Stimulated activated CD8-positive, alpha-beta memory T cell treated with anti-CD3 and anti-CD28 coated beads, Interleukin-12 subunit alpha, Interleukin-12 subunit beta, amount 100 ng/mL, for 1 hour (primary cell): ENCODE results near the gene MAML1.
A peak's percentile ranks its signal among the peaks of the same experiment; 100 is the strongest.

Experiments
- DNase-seq: peaks from one replicate; pipeline ENCODE4 v3.0.0-alpha.2; 2020; ENCODE audit warnings: low read depth

Gene MAML1

DNA sequence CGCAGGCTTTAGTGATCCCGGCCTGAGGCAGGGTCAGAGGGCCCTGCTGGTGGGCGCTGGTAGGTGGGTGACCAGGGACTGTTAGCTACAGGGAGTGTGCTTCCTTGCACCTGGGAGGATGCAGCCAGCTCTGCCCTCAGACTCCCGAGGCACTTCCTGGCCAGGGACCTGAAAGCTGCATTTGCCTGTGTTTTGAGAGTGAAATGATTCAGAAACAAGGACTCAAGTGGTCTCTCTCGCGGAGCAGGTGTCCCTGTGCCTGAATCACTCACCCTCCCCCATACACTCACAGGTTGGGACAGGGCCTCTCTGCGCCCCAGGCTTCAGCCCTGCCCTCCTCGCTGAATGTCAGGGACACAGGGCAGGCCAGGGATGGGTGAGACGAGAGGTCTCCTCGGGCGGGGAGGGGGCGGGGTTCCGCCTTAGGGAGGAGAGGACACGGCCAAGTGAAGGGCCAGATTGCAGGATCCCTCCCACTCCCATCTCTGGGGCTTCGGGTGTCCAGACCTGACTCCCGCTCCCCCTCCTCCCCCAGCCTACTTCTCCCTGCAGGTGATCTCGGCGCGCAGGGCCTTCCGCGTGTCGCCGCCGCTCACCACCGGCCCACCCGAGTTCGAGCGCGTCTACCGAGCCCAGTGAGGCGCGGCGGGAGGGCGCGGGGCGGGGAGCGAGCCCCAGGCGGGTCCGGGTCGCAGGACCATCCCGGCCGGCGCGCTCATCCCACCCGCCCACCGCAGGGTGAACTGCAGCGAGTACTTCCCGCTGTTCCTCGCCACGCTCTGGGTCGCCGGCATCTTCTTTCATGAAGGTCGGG, 62.6 kb downstream of the MAML1 start:
- no peak for DNase-seq

DNA sequence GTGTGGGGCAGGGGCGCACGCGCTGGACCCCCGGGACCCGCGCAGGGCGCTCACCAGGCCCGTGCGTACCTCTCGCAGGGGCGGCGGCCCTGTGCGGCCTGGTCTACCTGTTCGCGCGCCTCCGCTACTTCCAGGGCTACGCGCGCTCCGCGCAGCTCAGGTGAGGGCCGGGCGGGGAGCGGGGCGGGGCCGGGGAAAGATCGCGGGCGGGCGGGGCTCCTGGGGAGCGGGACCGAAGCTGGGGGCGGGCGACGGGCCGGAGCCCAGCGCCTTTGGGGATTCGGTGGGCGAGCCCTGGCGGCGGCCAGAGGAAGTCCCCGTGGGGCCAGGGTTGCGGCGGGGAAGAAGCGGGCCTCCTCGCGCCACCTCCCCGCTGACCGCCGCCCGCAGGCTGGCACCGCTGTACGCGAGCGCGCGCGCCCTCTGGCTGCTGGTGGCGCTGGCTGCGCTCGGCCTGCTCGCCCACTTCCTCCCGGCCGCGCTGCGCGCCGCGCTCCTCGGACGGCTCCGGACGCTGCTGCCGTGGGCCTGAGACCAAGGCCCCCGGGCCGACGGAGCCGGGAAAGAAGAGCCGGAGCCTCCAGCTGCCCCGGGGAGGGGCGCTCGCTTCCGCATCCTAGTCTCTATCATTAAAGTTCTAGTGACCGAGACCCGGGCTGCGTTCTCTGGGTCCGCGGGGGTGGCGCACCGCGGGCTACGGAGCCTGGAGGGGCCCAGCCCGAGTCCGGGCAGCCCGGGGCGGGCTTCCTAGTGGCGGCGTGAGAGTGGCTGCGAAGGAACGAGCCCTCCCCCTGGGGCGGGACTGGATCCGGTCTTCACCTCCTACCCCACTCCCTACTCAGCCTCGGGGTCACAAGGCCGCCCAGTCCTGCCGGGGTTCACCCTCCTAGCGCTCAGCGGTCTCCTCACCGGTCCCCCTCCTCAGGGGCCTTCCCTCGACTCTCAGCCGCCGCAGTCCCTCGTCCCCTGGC, 63.5 kb downstream of the MAML1 start:
- peak; percentile 46 for DNase-seq

DNA sequence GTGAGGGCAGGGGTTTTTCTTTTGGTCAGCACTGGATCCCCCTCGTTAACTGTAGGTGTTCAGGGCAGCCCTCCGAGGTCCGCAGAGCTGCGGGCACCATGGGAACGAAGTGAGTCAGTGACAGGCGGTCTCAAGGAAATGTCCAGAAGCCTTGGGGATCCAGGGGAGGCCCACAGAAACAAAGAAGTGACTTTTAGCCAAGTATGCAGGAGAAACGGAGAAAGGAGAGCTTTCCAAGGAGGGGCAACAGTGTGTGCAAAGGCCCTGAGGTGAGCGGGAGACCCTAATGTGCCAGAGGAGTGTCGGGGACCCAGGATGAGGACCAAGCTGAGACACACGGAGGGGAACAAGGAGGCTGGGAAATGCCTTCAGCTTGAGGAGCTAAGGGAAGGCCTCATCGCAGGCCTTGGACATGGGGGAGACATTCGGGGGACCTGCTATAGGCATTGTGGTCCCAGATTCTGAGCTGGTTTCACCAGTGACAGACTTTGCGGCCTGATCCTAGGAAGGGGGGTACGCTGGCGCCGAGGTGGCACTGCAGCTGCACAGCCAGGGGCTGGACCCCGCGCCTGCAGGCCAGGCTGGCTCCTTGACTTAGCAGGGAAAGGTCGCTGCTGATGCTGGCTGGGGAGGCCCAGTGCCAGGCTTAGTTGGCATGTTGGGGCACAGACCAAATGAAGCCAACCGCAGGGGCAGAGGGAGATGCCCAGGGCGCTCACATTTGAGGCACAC, 64.4 kb downstream of the MAML1 start:
- DNase-seq: no peak

DNA sequence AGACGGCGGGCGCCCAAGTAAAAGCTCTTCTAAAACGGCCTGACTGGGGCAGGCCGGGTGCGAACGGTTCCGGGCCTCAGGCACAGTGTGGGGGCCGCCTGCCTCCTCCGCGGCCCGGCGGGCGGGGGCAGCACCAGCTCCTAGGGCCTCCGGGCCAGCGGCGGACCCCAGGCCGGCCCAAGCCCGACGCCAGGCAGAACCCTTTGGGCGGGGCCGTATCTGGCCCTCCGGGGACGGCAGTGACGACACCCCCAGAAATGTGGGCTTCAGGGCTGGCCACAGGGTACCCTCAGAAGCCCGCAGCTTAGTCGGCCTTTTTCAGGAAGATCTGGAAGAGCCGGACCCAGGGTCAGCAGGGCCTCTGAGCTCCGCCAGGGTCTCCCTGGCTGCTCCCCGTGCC, 65.1 kb downstream of the MAML1 start:
- no peak for DNase-seq

DNA sequence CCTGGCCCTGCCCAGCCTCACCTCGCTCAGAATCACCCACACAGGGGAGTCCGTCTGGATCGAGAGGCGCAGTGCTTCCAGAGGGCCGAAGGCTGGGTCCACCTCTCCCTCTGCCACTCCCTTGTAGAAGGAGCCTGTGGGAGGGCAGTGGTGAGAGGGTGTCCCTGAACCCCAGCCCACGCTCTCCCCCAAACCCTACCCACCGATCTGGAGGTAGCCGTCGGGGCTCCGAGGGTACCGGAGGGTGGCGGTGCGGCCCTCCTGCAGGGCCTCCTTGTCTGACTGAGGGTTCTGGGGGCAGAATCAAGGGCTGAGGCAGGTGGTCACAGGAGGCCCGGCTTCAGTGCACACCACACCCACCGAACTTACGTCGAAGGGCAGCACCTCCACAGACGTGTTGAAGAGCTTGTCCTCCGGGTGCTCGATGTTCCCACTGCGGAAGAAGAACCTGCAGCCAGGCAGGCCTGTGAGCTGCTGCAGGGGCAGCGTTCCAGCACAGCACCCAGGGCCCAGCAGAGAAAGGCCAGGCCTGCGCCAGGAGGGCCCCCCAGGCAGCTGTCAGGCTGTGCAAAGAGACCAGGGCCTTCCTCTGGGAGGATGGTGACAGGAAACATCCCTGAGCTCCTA, 65.6 kb downstream of the MAML1 start:
- DNase-seq: no peak

DNA sequence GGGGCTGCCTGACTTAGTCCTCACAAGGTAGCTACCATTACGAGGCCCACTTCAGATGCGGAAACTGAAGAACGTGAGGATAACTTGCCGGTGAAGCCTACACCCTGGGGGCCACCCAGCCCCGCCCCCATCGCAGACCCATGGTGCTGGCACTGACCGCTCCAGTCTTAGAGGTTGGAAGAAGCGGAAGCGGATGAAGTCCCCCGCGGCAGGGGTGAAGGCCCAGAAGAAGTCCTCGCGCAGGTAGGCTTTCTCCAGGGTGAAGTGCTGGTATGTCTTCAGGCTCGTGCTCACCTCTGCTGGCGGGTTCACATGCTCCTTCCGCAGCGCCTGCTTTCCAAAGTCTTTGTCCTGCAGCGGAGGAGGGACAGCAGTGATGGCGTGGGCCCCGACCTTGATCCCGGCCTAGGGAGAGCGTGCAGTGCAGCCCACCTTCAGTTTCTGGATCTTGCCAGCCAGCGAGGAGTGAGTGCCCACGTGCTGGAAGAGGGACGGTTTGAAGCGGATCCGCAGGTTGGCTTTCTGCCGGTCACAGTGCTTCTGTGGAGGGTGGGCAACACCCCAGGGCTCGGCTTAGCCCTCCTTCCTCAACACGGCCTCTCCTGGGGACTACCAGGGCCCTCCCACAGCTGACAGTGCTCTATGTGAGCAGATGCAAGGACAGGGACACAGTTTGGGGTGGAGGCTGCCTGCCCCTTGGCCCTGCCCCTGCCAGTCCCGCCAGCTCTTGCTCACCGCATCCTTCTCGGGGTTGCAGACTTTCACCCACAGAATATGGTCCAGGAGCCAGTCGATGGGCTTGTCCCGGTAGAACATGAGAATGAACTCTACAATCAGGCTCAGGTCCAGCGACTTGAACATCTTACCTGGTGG, 66.4 kb downstream of the MAML1 start:
- no peak for DNase-seq

DNA sequence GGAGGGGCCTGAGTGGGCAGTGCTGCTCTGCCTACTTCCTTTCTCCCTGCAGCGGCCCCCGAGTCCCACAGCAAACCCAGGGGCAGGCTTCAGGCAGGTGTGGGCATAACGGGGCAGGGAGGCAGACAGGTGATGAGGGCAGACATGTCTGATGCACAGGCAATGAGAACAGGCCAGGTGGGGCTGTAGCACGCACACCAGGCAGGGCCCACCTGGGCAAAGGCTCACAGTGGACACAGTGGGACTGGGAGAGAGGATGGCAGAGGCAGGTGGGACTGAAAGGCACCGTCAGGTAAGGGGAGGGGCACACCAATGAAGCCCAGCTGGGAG, 67.0 kb downstream of the MAML1 start:
- DNase-seq: no peak

DNA sequence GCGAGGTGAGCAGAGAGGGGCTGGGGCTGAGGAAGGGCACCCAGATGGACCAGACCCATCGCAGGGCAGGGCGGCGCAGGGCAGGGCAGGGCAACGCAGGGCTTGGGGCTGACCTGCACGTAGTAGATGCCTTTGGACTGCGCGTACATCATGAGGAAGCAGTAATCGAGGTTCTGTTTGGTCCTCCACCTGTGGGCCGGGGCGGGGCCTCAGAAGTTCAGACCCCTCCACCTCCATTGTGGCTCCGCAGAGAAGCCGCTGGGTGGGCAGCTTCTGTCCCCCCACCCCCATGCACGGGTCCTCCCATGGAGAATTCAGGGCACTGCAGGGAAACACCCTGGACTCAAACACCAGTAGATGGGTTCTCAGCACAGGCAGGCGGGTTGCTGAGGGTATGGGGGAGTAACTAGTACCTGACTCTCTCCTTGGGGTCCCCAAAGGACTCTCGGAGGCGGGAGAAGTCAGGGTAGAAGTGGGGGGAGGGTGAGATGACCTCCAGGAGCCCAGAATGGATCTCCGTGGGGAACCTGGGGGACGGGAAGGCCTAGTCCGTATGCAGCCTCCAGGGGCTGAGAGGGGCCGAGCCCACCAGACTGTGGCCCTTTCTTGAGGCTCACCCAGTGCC, 67.6 kb downstream of the MAML1 start:
- DNase-seq: no peak

DNA sequence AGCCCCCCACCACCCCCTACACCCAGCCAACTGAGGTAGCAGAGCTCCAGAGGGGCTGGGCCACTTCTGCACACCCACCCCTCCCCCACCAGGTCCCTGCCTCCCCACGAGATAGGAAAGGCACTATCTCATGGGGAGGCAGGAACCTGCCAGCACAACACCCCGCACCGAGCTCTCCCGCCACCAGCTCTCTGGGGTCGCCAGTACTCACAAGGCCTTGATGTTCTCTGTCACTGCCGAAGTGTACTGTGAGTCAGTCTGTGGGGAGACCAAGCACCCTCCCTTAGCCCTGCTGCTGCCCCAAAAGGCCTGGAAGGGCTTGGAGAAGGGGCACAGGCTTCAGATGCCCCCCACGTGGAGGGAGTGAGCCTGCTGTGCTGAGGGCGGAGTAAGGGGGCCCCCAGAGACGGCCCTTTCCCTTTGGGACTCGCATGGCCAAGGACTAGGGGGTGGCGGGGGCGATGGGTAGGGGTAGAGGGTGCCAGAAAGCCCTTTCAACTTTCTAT, 68.1 kb downstream of the MAML1 start:
- DNase-seq: no peak

DNA sequence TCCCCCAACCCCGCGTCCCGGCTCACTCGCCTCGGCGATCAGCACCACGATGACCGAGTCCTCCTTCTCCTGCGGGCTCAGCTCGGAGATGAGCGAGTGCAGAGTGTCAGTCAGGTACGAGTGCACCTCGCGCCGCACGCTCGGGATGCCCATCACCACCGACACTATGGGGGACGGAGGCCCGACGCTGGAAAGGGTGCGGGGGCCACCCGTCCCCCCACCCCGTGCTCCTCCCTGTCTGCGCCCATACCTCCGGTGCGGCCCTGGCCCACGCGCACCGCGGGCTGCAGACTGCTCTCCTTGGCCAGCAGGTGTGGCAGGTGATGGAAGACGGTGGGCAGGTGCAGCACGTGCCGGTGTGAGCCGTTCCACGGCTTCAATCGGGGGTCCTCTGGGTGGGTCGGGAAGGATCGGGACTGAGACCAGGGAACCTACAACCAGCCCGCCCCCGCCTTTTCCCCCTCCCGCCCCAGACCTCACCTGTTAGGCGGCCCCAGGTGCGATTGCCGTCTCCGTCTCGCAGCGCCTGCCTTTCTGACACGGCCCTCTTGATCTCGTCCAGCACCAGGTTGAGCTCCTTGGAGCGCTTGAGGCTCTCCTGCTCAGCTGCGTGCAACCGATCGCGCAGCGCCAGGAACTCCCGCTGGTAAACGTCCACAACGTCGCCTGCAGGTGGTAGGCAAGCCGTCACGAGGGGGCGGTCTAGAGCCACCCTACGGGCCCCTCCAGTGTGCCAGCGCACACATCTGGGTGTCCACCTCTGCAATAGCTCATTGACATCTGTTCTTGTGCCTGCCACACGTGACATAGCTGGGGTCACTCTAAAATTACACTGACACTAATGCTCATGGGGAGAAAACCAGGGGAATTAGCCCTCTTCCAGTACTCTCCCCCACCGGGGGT, 68.9 kb downstream of the MAML1 start:
- DNase-seq: peak; percentile 73

DNA sequence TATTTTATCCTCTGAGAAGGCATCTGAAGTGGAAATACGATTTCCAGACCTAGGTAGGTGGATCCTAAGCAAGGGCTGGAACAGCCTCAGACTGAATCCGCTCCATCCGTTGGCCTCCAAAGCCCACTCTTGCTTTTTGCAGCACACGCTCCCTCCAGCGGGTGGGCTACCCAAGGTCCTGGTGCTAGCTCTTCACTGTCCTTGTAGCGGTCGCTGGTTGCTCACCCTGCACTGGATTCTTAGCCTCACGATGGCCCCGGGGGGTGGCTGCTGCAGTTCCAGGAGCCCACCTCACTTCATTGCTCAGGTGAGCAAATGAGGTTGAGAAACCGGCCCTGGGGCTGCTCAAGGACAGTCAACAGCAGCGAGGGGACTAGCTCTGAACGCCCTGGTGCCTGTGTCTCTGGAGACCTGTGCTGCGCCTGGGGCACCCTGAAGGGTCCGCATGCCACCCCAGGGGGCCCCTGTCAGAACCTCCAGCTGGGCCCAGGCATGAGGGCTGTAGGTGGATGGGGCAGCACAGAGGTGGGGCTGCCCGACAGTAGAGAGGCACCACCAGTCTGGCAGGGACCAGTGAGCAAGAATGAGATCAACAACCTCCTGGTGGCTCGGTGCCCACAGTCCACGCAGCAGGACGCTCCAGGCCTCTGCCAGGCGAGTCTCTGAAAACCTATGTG, 69.7 kb downstream of the MAML1 start:
- DNase-seq: no peak

DNA sequence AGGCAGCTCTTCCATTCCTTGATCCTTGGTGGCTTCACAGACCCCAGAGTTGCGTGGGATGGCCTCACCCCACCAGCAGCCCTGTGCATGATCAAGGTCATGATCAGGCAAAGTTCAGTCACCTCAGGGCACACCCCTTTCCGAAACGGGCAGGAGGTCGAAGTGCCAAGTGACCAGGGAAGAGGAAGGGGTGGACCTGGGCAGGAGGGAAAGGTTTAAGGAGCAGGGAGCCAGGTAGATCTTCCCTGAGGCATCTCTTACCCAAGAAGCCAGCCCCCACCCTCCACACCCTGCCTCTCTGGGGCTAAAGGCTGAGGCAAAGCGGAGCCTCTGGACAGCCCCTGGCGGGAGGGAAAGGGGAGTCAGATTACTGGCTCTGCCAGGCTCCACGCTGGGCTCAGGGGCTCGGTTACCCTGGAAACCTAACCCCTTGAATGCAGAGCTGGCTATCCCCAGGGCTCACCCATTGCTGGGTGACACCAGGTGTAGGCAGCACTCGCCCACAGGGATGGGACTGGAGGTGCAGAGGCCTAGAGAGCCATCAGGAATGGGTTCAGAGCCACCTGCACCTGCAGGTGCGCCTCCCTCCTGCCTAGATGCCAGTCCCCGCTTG, 70.4 kb downstream of the MAML1 start:
- DNase-seq: no peak

DNA sequence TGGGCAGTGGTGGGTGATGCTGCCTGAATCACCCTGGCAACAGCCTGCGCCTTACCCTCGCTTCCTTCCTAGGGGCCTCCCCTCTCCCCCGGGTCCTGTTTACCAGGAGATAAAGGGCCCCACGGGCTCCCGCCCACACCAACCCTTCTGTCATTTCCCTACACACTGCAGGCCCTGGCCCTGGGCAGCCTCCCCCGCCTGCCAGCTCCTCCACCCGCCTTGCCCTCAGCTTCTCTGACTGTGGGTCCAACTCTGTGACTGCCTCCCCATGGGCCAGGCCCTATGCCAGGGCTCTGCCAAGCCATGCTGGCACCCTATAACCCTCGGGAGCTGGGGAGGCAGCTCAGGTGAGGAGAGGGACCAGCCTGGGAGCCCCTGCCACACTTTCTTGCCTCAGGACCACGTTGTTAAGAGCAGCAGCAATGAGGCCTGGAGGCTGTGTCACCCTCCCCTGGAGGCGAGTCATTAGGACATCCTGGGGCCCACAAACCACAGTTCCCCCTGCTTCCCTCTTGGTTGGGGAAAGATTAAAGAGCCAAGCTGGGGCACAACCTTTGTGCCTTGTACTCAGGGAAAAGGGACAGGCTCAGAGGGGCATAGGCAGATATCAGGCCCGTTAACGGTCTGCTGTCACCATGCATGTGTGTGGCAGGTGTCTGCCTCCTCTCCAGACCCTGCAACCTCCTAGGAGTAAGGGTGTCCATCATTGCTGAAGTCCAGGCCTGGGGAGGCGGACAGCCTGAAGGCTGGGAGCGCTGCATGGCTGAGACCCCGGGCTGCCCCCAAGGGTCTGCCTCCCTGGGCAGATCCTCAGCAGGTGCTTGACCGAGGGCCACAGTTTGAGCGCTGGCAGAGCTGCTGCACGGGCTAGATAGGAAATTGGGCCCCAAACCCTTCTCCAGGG, 71.3 kb downstream of the MAML1 start:
- no peak for DNase-seq

DNA sequence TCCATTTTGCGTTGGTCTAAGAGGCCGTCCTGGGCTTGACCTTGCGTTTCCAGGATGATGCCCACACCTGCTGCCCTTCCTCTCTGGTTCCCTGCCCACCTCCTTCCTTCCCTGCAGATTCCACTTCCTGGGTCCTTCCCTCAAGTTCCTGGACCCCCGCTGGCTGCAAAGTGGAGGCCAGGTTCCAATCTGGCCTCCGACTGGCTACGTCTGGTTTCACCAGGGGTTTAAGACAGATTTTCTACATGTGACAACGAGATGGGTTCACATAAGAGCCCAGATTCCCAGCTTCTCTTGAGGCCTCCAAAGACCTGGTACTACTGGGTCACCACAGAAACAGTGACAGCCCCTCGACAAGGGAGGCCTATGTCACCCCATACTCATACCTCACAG, 71.9 kb downstream of the MAML1 start:
- DNase-seq: no peak

DNA sequence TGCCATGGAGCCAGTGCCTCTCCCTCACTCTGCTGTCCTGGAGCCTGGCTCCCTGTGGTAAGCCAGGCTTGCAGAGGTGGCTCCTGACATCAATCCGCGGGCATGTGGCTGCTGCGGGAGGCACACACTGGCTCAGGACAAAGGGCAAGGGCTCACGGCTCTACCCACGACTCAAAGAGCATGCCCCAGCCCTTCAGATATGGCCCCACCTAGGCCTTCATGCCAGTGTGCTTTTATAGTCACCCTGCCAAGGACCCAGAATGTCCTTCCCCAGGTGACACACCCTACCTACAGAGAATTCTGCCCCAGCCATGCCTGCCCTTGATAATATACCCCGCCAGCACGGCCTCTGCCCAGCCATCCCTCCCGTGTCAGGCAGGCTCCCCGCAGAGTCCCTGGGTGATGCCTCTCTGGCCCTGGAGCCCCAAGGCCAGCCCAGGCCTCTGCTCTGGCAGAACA, 72.5 kb downstream of the MAML1 start:
- DNase-seq: no peak

DNA sequence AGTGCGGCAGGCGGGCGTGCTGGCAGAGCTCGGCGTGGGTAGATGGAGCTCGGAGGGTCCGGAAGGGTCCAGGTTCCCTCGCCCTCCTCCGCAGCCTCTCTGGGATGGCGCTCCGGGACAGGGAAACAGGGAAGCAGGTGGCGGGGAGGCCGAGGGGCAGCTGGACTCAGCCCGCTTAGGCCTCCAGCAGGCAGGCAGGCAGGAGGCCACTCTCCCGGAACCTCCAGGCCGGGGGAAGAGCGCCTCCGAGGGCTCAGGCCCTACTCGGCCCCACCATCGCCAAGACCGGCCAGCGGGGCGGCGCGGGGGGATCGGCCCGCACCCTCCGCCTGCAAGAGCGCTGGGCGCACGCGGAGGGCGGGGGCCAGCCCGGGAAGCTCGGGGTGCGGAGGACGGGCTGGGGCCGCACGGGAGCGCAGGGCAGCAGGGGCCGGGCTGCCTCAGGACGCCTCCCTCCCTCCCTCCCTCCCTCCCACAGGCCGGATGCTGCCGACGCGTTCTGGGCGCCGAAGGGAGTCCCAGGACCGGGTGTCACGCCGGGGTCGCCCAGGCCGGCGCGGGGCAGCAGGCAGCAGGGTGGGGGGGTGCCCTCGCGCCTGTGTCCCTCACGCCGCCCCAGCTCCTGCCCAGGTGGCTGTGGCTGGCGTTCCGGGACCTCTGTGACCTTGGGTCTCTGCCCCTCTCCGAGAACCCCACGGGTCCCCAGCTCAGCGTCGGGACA, 73.1 kb downstream of the MAML1 start:
- no peak for DNase-seq
